ENCODE measurements around the gene SPRED3. TPM values are rescaled to one million over a fixed set of nuclear protein-coding genes. Genes with fewer than 3 reads are reported as not detected.

Gene SPRED3
- total and polyA plus RNA-seq, 9 of the 15 experiments (the other 6 are each of a cell fraction or from before 2014, with no cell fraction given), result 0.05 to 1.3 (median 0.36) TPM

DNA sequence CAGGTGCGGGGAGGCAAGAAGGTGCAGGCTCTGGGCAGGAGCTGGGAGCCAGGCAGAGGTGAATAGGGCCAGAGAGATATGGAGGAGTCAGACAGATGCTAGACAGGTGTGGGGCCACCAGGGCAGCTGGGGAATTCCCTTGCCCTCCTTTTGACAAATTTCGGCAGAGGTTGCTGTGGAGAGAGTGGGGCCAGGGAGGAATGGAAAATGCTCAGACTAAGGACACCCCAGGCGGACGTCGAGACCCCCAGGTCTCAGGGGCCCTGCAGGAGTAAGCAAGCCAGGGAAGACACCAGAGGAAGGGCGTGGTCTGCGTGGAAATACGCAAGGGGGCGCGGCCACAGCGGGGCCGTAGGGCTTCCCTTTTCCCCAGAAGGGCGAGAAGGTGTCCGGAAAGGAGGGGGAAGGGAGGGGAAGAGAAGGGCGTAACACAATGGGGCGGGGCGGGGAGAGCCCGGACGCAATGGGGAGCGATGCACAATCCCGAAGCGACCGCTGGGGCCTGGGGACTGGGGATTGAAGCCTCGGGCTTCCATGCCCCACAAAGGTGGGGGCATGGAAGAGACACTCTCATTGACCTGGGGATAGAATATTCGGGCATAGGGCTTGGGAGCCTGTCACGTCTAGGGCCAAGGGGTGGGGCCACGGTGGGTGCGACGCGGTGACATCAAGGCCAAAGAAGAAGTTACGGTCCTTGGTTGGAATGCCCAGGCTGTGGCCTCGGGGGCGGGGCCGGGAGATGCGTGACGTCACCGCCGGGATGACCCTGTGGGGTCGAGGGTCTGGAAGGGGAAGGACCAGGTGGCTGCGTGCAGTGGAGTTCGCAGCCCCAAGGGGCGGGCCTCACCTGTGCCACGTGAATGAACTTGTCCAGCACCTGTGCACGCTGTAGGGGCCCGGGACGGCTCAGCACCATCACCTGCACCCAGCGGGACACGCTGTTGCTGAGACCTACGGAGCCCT lies 29.3 kb downstream of the SPRED3 start (continued):
- TF ChIP-seq PBX2 (CRISPR knock-in tag; IDR thresholded peaks at IDR 0.05; ENCODE audit: low read depth), result no peak
- no peak for TF ChIP-seq PBX2 (tag; conservative IDR thresholded peaks at IDR 0.05; ENCODE audit: low read depth)
- no peak for TF ChIP-seq RFX5 (IDR thresholded peaks at IDR 0.05; ENCODE audit: low read depth, low read length)
- TF ChIP-seq NFIC (IDR thresholded peaks at IDR 0.05), result peak; percentile 58
- TF ChIP-seq ZFP30 (CRISPR knock-in tag; IDR thresholded peaks at IDR 0.05; ENCODE audit: borderline replicate concordance), result no peak
- peak; percentile 35; the same call in 1 of the 2 replicates for TF ChIP-seq ZBTB2 (IDR thresholded peaks at IDR 0.05)
- TF ChIP-seq ZNF23 (CRISPR knock-in tag; IDR thresholded peaks at IDR 0.05), result no peak
- TF ChIP-seq JUNB (CRISPR knock-in tag; conservative IDR thresholded peaks at IDR 0.05), result no peak
- 0 out of 2 replicates have a peak, but pooled peaks have one; percentile 56 for TF ChIP-seq NBN (IDR thresholded peaks at IDR 0.05; ENCODE audit: low read depth)
- peak in 2 of 3 experiments; percentile 65 to 95; a peak in 4 of 6 replicates for TF ChIP-seq ZBTB11 (CRISPR knock-in tag; IDR thresholded peaks at IDR 0.05)
- TF ChIP-seq MTA3 (IDR thresholded peaks at IDR 0.05; ENCODE audit: borderline replicate concordance), result peak; percentile 75; the same call in 1 of the 2 replicates
- no peak for TF ChIP-seq KLF10 (CRISPR knock-in tag; IDR thresholded peaks at IDR 0.05)
- TF ChIP-seq ZBED1 (IDR thresholded peaks at IDR 0.05), result 0 out of 2 replicates have a peak, but pooled peaks have one; percentile 29
- no peak for TF ChIP-seq ZFPM2 (CRISPR knock-in tag; IDR thresholded peaks at IDR 0.05)
- TF ChIP-seq HES1 (IDR thresholded peaks at IDR 0.05; ENCODE audit: low read depth), result no peak
- no peak for TF ChIP-seq CGGBP1 (CRISPR knock-in tag; IDR thresholded peaks at IDR 0.05)
- no peak for TF ChIP-seq RBM15 (IDR thresholded peaks at IDR 0.05; ENCODE audit: insufficient read depth, low read length)
- peak; percentile 70 for TF ChIP-seq KHSRP (IDR thresholded peaks at IDR 0.05)
- no peak for TF ChIP-seq HOXB6 (CRISPR knock-in tag; IDR thresholded peaks at IDR 0.05; ENCODE audit: borderline replicate concordance)
